Measurements from ENCODE around the gene TAS2R16.

TAS2R16 gene

GRCh38 chr7:123022576-123022975 lies 27.1 kb upstream of the TAS2R16 start:
- H3K9me3 ChIP-seq: no peaks in the 10 kb centered on the region
- no peaks in the 10 kb centered on the region for H3K27me3 ChIP-seq
- no peaks in the 10 kb centered on the region for H3K36me3 ChIP-seq
- no peak overlapping the region for H3K4me3 ChIP-seq (ENCODE audit: low read depth in 1 of 2, low read length in 1 of 2)
- no peak overlapping the region for H3K27ac ChIP-seq
- no peaks in the 10 kb centered on the region for H3K4me1 ChIP-seq (ENCODE audit: control insufficient read depth in 1 of 2, insufficient read depth in 1 of 2, low read depth in 1 of 2, low read length in 1 of 2)
- TF ChIP-seq CTCF (IDR thresholded peaks at IDR 0.05): no peak

GRCh38 chr7:123012435-123012834 lies 16.9 kb upstream of the TAS2R16 start:
- no peak for TF ChIP-seq CTCF (IDR thresholded peaks at IDR 0.05)
- H3K27me3 ChIP-seq: no peaks in the 10 kb centered on the region
- no peaks in the 10 kb centered on the region for H3K4me1 ChIP-seq (ENCODE audit: control insufficient read depth in 1 of 2, insufficient read depth in 1 of 2, low read depth in 1 of 2, low read length in 1 of 2)
- no peak overlapping the region for H3K4me3 ChIP-seq (ENCODE audit: low read depth in 1 of 2, low read length in 1 of 2)
- H3K36me3 ChIP-seq: no peaks in the 10 kb centered on the region
- no peaks in the 10 kb centered on the region for H3K9me3 ChIP-seq
- no peak overlapping the region for H3K27ac ChIP-seq

- Histone ChIP-seq H3K4me1 (ENCODE audit: control insufficient read depth in 1 of 2, insufficient read depth in 1 of 2, low read depth in 1 of 2, low read length in 1 of 2) (no peaks in the 10 kb centered on the region), H3K27ac (no peak overlapping the region), H3K36me3 (no peaks in the 10 kb centered on the region), H3K27me3 (no peaks in the 10 kb centered on the region), H3K9me3 (no peaks in the 10 kb centered on the region), H3K4me3 (ENCODE audit: low read depth in 1 of 2, low read length in 1 of 2) (no peak overlapping the region)
- TF ChIP-seq CTCF (IDR thresholded peaks at IDR 0.05): no peak
Measured at GRCh38 chr7:123011766-123012369, 16.4 kb upstream of the TAS2R16 start.

GRCh38 chr7:123004931-123005330 lies 9.4 kb upstream of the TAS2R16 start:
- no peak for TF ChIP-seq CTCF (IDR thresholded peaks at IDR 0.05)
- Histone ChIP-seq H3K9me3 (no peaks in the 10 kb centered on the region), H3K4me1 (ENCODE audit: control insufficient read depth in 1 of 2, insufficient read depth in 1 of 2, low read depth in 1 of 2, low read length in 1 of 2) (no peaks in the 10 kb centered on the region), H3K27ac (no peak overlapping the region), H3K4me3 (ENCODE audit: low read depth in 1 of 2, low read length in 1 of 2) (no peak overlapping the region), H3K27me3 (no peaks in the 10 kb centered on the region), H3K36me3 (no peaks in the 10 kb centered on the region)

- TF ChIP-seq CTCF (IDR thresholded peaks at IDR 0.05): no peak
Measured at GRCh38 chr7:123003539-123004126, 8.1 kb upstream of the TAS2R16 start.

More at GRCh38 chr7:123003539-123004126, 8.1 kb upstream of the TAS2R16 start:
- Histone ChIP-seq H3K27me3 (no peaks in the 10 kb centered on the region), H3K36me3 (no peaks in the 10 kb centered on the region), H3K4me3 (ENCODE audit: low read depth in 1 of 2, low read length in 1 of 2) (no peak overlapping the region), H3K27ac (no peak overlapping the region), H3K9me3 (no peaks in the 10 kb centered on the region), H3K4me1 (ENCODE audit: control insufficient read depth in 1 of 2, insufficient read depth in 1 of 2, low read depth in 1 of 2, low read length in 1 of 2) (no peaks in the 10 kb centered on the region)
